Right kidney (tissue), 9 donors: ENCODE results near the gene KCNAB1.
"Not testable (repeated sequence)": the region's sequence is repeated elsewhere in the genome, so short reads cannot be mapped to it uniquely, and the experiment has no call there.

Experiments
- DNase-seq: peaks from one replicate; pipeline ENCODE4 v3.0.0-alpha.2; 2016
- long read RNA-seq, 8 donors: transcript quantifications; one replicate each; lab custom pipeline, GENCODE V29; 2026

Gene KCNAB1
- long read RNA-seq, donor 1: 0 reads
- long read RNA-seq, donor 2: 0 reads
- long read RNA-seq, donor 3: 0 reads
- long read RNA-seq, donor 4: 0 reads
- long read RNA-seq, donor 5: 0 reads
- long read RNA-seq, donor 6, partial matches to known transcripts: 86 of 86 reads
- long read RNA-seq, donor 6, other reads (novel, unspliced or antisense): 0 of 86 reads
- long read RNA-seq, donor 7: 0 reads
- long read RNA-seq, donor 8, partial matches to known transcripts: 130 of 130 reads
- long read RNA-seq, donor 8, other reads (novel, unspliced or antisense): 0 of 130 reads

DNA sequence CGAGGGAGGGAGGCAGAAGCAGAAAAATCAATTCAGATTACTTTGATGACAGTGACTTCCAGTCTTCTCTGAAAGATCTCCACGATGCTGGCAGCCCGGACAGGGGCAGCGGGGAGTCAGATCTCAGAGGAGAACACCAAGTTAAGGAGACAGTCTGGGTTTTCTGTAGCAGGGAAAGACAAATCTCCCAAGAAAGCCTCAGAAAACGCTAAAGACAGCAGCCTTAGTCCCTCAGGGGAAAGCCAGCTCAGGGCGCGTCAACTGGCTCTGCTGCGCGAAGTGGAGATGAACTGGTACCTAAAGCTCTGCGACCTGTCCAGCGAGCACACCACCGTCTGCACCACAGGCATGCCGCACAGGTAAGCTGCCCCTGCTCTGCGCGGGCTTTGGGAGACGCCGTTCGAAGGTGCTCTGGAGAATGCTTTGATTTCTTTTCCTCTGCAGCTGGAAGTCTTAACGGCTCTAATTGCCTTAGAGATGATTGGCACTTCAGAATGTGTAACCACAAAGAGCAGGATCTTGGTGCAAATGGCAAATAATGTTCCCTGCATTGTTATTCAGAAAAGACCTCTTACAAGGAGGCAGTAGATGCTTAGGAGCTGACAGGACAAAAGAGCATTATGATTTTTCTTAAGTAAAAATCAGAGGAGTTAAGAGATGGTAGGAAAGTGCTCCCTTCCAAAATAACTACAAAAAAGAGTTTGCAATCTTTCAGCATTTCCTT, at the start of gene KCNAB1:
Gene KCNAB1, plus strand, starts transcription at position 51 of the 724 bp plus-strand sequence.
- no peak for DNase-seq

DNA sequence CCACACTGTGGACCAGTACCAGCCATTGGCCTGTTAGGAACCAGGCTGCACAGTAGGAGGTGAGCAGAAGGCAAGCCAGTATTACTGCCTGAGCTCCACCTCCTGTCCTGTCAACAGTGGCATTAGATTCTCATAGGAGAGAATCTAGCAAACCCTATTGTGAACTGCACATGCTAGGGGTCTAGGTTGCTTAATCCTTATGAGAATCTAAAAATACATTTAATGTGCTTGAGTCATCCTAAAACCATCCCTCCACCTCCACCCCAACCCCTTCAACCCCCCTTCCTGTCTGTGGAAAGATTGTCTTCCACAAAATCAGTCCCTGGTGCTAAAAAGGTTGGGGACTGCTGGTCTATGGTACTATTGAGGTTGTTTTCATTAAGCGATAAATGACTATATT, 49.3 kb upstream of the KCNAB1 start:
- no peak for DNase-seq

DNA sequence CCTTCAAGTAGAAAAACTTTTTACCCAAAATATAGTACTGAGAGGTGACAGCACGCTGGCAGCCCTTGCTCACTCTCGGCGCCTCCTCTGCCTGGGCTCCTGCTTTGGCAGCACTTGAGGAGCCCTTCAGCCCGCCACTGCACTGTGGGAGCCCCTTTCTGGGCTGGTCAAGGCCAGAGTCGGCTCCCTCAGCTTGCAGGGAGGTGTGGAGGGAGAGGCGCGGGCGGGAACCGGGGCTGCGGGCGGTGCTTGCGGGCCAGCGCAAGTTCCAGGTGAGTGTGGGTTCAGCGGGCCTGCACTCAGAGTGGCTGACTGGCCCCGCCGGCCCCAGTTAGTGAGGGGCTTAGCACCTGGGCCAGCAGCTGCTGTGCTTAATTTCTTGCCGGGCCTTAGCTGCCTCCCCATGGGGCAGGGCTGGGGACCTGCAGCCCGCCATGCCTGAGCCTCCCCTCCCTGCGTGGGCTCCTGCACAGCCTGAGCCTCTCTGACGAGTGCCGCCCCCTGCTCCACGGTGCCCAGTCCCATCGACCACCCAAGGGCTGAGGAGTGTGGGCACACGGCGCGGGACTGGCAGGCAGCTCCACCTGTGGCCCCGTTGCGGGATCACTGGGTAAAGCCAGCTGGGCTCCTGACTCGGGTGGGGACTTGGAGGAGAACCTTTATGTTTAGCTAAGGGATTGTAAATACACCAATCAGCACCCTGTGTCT, 47.3 kb upstream of the KCNAB1 start:
- DNase-seq: not testable (repeated sequence)

DNA sequence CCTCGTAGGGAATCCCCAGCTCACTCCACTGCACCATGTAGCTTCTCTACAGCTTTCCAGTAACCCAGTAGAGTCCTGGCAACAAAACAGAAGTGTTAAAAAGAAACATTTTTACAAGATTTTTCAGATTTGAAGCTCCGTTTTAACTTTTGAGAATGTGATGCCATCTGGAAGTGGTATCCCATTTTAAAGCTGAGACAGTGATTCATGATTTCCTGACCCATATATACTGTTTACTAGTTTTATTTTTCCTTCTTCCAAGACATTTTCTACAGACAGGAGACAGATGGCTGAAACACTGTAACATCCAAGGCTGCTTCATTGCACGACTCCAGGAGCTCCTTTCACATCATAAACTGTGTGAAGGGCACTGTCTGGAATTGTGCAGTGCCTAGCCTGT, 30.3 kb upstream of the KCNAB1 start:
- no peak for DNase-seq

DNA sequence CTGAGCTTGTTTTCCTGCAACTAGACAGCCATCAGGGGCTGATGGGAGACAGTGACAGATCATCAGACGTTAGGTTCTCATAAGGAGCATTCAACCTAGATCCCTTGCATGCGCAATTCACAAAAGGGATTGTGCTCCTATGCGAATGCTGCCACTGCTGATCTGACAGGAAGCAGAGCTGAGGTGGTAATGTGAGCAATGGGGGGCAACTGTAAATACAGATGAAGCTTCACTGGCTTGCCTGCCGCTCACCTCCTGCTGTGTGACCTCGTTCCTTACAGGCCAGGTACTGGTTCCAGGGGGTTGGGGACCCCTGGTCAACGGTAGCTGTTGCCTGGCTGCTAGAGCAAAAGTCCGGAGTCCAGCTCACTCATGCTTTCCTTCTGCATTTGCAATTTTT, 26.4 kb upstream of the KCNAB1 start:
- DNase-seq: no peak

DNA sequence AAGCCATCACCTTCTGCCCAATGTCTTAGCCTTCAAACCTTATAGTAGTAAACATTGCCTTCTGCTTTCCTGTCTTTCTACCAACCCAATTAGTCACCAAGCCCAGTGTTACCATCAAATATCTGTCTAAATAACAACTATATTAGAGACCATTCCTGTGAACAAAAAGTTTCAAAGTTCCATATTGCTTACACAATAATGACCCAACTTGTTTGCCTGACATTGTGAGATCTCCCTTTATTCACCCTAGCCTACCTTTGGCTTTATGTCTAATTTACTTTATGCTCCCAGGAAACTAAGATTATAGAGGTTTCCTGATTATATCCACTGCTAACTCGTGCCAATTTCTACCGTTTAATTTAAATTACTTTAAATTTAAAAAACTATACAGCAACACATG, 26.0 kb upstream of the KCNAB1 start:
- no peak for DNase-seq

DNA sequence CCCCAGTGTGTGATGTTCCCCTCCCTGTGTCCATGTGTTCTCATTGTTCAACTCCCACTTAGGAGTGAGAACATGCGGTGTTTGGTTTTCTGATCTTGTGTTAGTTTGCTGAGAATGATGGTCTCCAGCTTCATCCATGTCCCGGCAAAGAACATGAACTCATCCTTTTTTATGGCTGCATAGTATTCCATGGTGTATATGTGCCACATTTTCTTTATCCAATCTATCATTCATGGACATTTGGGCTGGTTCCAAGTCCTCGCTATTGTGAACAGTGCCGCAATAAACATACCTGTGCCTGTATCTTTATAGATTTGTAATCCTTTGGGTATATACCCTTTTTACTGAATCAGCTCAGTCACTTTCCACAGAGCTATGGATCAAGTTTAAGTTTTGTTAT, 24.7 kb upstream of the KCNAB1 start:
- not testable (repeated sequence) for DNase-seq

DNA sequence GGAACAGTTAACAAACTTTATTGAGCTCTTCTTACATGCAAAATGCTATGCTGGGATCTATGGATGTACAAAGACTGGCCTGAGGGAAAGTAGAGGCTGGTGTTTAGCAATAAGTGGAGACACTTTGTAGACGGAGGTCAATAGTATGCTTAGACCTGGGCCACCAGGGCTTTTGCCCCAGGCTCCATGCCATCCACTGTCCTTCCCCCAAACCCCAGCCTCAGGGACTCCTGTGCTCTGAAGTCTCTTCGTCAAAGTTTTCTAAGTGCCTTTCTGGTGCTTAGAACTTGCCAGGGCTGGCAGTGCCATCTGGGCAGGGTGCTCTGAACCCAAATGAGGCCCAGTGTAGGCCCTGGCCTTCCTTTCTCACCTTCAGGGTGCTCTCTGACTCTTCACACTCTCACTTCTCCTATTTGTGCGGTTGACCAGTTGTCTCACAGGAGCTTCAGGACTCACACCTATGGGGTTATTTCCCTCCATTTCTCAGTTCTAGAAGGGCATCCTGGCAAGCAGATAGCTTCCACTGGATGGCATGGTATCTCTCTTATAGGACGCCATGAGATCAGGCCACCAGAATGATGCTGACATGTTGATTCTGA, 21.8 kb upstream of the KCNAB1 start:
- no peak for DNase-seq

DNA sequence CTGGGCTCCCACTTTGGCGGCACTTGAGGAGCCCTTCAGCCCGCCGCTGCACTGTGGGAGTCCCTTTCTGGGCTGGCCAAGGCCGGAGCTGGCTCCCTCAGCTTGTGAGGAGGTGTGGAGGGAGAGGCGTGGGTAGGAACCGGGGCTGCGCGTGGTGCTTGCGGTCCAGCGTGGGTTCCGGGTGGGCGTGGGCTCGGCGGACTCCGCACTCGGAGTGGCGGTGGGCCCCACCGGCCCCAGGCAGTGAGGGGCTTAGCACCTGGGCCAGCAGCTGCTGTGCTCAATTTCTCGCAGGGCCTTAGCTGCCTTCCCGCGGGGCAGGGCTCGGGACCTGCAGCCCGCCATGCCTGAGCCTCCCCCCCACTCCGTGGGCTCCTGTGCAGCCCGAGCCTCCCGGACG, 21.0 kb upstream of the KCNAB1 start:
- not testable (repeated sequence) for DNase-seq

DNA sequence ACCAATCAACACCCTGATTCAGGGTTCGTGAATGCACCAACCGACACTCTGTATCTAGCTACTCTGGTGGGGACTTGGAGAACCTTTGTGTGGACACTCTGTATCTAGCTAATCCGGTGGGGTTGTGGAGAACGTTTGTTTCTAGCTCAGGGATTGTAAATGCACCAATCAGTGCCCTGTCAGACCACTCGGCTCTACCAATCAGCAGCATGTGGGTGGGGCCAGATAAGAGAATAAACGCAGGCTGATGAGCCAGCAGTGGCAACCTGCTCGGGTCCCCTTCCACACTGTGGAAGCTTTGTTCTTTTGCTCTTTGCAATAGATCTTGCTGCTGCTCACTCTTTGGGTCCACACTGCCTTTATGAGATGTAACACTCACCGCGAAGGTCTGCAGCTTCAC, 20.4 kb upstream of the KCNAB1 start:
- not testable (repeated sequence) for DNase-seq

DNA sequence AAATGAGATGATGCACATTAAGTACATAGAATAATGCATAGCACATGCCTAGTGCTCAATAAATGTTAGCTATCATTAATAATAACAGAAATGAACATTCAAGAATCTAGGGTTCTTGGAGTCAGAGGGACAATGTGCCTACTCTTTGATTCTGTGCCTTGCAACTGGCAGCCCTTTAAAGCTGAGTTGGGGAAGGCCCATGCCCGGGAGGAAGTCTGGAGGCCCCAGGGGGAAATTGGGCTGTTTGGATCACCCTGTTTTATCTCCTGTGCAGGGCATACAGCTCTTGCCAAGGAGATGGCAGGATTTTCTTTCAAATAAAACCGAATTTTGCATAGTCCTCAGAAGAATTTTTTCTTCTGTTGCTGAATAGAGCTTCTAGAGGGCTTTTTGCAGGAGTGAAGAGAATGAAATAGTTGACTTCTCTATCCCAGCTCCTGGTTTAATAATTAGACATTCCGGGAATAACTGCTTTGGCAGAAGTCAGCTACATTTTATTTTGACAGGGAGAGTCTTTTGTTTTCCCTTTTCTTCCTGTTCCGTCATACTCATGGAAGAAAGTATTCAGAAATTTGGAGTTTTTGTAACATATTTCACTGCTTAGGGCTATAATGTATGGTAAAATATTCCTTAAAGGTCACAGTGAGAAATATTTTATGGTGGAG, 18.0 kb upstream of the KCNAB1 start:
- no peak for DNase-seq

DNA sequence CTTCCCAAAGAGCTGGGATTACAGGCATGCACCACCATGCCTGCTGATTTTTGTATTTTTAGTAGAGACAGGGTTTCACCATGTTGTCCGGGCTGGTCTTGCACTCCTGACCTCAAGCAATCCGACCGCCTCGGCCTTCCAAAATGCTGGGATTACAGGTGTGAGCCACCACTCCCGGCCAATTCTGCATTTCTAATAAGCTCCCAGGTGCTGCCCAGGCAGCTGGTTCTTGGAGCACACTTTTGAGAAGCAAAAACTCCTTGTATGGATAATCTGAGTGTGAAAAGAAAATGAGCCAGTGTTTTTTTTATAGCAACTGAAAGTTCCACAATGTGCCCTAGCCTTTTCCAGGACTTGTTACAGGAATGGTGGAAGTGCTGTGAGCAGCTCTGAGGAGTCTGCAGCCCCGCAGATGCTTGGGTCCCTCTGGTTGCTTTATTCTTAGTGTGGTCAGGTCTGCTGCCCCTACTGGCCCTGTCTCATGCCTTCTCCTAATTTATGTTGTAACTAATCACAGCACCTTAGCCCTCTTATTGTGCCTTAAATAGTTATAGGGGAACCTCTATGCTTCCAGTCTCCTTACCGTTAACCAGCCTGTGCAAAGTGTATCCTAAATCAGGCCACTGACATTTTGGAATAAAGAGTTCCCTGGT, 13.5 kb upstream of the KCNAB1 start:
- DNase-seq: no peak

DNA sequence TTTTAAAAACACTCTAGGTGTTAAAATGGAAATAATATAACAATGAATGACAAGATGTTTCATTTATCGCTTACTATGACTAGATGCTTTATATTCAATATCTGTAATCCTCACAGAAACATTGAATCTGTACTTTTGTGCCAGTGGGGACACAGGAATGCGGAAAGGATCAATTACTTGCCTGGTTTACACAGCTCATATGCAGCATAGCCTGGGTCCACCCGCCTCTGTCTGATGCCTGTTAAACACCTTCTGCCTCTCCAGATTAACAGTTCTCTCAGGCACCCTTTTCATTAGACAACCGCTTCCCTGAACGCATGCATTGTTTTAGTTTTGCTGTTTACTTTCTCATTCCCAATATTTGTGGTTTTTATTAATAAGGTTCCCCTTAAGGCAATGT, 12.9 kb upstream of the KCNAB1 start:
- no peak for DNase-seq

DNA sequence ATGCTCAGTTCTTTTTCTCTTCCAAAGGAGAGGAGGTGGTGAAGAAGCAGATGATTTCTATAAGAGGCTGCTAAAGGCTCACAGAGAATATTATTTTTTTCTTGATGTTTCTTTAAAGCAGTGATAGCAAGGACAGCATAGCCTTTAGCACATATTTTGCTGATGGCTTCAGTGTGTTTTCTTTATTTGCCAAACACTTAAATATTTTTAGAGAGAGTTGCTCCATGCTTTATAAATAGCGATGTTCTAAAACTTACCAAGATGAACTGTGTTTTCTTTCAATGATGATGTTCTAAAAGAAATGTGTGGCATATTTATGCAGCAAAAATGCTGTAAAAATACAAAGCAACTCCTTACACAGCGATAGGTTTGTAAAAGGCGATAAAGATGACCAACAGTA, 11.8 kb upstream of the KCNAB1 start:
- no peak for DNase-seq

DNA sequence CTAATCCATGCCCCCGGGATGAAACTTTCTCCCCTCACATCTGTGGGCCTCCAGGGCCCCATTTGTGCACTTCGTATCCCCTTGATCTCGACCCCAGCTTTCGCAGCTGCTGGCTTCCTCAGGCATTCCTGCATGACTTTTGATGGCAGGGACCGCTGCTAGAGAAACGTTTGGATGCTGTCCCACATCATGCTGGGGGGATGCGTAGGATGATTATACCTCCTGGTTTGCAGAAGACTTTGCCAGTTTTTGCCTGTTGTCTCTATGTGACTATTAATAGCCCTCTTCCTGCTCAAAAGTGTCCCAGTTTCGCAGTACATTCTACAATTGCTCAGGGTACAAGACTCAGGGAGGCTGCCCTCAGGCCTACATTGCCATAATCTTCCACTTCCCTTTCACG, 10.4 kb upstream of the KCNAB1 start:
- DNase-seq: no peak

DNA sequence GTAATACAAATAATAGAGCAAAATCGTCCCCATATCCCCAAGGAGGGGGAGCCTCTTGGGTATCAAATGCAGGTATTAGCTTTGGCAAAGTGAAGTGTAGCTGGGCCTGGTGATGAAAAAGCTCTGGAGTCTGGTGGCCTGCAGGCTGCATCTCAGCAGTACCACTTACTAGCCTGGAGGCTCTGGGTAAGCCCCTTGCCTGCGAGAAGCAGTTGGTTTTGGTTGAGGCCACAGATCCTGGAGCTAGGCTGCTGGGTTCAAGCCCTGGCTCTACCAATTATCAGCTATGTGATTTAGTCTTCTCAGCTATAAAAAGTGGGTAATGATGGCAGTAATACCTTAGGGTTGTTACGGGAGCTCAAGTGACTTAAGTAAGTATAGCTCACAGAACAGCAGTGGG, 6.1 kb downstream of the KCNAB1 start:
- no peak for DNase-seq

DNA sequence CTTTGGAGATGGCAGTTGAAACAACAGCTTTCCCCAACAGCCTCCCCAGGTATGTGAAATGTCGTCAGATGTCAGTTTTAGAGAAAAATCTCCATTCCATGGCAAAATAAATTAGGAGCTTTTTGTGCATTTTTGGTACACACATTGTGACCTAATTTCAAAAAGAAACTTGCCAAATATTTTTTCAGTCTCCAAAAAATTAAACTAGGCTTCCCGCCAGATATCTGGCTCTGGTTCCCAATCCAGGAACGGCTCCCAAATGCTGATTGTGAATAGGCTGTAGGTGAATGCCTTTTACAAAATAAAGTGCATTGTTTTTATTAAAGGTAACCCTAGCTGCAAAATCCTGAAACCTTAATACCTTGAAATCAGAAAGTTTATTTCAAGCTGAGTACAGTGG, 10.9 kb downstream of the KCNAB1 start:
- no peak for DNase-seq

DNA sequence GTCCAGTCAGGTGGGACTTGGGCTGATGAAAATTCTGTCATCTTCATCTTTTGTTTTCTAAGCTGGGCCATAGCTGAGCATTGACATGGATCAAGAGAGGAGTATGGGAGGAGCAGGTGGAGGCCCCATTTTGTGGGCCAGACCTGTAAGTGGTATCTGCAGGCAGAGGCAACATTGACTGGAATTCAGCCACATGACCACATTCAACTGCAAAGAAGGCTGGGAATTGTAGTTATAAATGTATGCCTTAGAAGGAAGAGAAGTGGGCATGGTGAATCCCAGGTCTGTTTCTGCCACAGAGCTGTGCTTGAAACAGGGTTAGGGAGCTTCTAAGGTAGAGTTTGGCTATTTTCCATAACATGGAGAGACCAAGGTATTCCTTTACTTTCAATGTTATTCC, 11.4 kb downstream of the KCNAB1 start:
- no peak for DNase-seq

DNA sequence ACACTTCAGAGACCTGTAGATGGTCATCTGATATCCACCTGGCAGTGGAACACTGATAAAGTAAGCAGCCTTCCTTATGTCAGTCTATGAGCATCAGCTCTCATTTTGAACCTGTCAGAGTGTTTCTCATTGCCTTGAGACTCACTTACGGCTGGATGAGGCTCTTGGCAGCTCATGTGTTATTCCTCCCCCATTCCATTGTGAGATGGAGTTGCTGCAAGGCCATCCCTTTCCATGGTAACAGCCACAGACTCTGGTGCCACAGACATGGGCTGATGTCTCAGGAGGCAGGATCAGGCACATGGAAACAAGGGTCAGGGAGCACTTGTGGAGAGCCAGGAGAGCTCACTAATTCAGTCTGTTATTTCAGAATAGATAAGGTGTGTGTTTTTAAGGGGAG, 11.9 kb downstream of the KCNAB1 start:
- no peak for DNase-seq

DNA sequence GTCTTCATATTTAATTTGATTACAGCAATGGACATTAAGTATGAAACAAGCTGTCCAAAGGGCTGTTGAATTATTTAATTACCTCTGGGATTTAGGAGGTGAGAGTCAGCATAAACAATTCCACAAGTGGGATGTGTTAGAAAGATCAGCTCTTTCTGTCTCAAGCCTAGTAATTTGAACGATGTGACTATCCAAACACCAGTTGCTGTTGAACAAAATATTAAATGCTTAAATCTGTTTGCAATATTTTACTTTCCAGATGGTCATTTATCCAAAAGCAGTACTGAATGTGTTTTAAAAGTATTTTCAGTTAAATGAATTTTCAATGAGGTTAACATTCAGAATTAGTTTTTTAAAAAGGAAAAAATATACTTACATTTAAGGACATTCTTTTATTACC, 12.7 kb downstream of the KCNAB1 start:
- DNase-seq: no peak

DNA sequence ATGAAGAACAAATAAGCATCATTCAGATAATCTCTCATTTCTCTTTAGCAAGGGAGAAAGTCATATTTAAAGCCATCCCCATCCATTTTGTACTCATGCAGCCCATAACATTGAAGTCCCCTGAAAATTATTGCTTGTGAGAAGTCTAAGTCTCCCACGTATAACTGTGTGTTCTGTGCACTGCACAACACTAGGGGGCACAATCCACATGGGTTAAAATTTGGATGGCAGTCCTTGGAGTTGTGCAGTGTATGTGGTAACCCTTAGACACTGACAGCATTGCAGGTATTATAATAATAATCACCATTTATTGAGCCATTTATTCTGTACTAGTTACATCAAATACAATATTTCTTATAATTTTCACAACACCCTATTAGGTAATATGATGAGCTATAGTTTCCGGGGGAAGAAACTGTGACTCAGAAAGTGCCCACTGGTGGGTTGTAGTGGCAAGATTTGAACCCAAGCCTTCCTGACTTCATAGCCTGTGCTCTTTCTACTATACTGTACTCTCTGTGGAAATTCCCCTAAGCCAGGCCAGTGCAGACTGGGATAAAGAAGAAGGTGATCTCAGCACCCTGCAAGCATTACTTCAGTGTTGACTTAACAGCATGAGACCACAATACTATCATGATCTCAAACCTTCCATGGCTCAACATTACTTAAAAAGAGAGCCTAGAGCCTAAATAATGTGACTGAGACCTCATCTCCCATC, 15.7 kb downstream of the KCNAB1 start:
- DNase-seq: no peak
